GM23338 (cell line): ENCODE results near the gene LDLRAD2. TPM values are rescaled to one million over a fixed set of nuclear protein-coding genes. Genes with fewer than 3 reads are reported as not detected.

Experiments used
- ATAC-seq: fragments of 200-7000 bp; cut with Tn5 transposase; 3 replicates; pipeline ENCODE4 v1.9.1; 2020
- DNase-seq: peaks from one replicate; pipeline ENCODE4 v3.0.0-alpha.2; 2015; ENCODE audit warnings: low spot score
- H2AFZ ChIP-seq: fragments of 200-600 bp; sonication (generic); 2 replicates; pipeline ENCODE4 v1.8.0; 2016; ENCODE audit warnings: antibody characterized with exemption, mild to moderate bottlenecking, moderate library complexity
- H3F3A ChIP-seq: fragments of 200-600 bp; sonication (generic); replicated peaks from 2 replicates; pipeline ENCODE4 v1.8.0; 2017; ENCODE audit warnings: antibody characterized with exemption, mixed run types, low read depth
- H3K27ac ChIP-seq: fragments of 200-600 bp; sonication (generic); 2 replicates; pipeline ENCODE4 v1.6.1; 2016; ENCODE audit warnings: low read depth
- H3K27me3 ChIP-seq: fragments of 200-600 bp; sonication (generic); 2 replicates; pipeline ENCODE4 v1.8.0; 2016; ENCODE audit warnings: mild to moderate bottlenecking, mixed run types, moderate library complexity; ENCODE audit not compliant: insufficient read depth
- H3K36me3 ChIP-seq: fragments of 200-600 bp; sonication (generic); 2 replicates; pipeline ENCODE4 v1.8.0; 2016; ENCODE audit warnings: mild to moderate bottlenecking; ENCODE audit not compliant: insufficient read depth
- H3K4me1 ChIP-seq: fragments of 200-600 bp; sonication (generic); 2 replicates; pipeline ENCODE4 v1.8.0; 2016; ENCODE audit warnings: mild to moderate bottlenecking, moderate library complexity; ENCODE audit not compliant: insufficient read depth
- H3K4me2 ChIP-seq: fragments of 200-600 bp; sonication (generic); 2 replicates; pipeline ENCODE4 v1.7.1; 2017; ENCODE audit warnings: mixed run types
- H3K4me3 ChIP-seq: fragments of 200-600 bp; sonication (generic); 2 replicates; pipeline ENCODE4 v1.6.1; 2016; ENCODE audit warnings: mixed run types
- H3K79me2 ChIP-seq: fragments of 200-600 bp; sonication (generic); replicated peaks from 2 replicates; pipeline ENCODE4 v1.8.0; 2017; ENCODE audit warnings: mild to moderate bottlenecking; ENCODE audit not compliant: insufficient read depth
- H3K9me2 ChIP-seq: fragments of 200-600 bp; sonication (generic); 2 replicates; pipeline ENCODE4 v1.8.0; 2017; ENCODE audit not compliant: insufficient read depth
- H4K20me1 ChIP-seq: fragments of 200-600 bp; sonication (generic); replicated peaks from 2 replicates; pipeline ENCODE4 v1.8.0; 2017; ENCODE audit warnings: mild to moderate bottlenecking; ENCODE audit not compliant: insufficient read depth
- H3K27ac Mint-ChIP-seq: 2 replicates; pipeline ENCODE4 v1.8.0; 2020; ENCODE audit warnings: inconsistent platforms, mild to moderate bottlenecking, moderate library complexity, mixed read lengths
- H3K27me3 Mint-ChIP-seq: 3 replicates; pipeline ENCODE4 v1.8.0; 2022; ENCODE audit warnings: low read depth, mild to moderate bottlenecking, moderate library complexity, mixed read lengths, inconsistent platforms; ENCODE audit not compliant: insufficient read depth, poor library complexity
- H3K36me3 Mint-ChIP-seq: 3 replicates; pipeline ENCODE4 v1.8.0; 2021; ENCODE audit warnings: low read depth, mild to moderate bottlenecking, inconsistent platforms, moderate library complexity, mixed read lengths
- H3K4me1 Mint-ChIP-seq: 3 replicates; pipeline ENCODE4 v1.8.0; 2020; ENCODE audit warnings: mild to moderate bottlenecking, inconsistent platforms, mixed read lengths
- H3K4me3 Mint-ChIP-seq: 3 replicates; pipeline ENCODE4 v1.8.0; 2021; ENCODE audit warnings: moderate library complexity, mild to moderate bottlenecking, inconsistent platforms, mixed read lengths
- H3K9me3 Mint-ChIP-seq: 3 replicates; pipeline ENCODE4 v1.8.0; 2020; ENCODE audit warnings: moderate library complexity, mild to moderate bottlenecking, inconsistent platforms, mixed read lengths
- CREB1 ChIP-seq: fragments of 250-450 bp; sonication (Bioruptor Pico); IDR thresholded peaks from 2 replicates; pipeline ENCODE4 v1.5.0; 2020; ENCODE audit warnings: low read depth, mild to moderate bottlenecking, moderate library complexity
- ETS1 ChIP-seq: IDR thresholded peaks from 2 replicates; pipeline ENCODE4 v1.6.1; 2016; ENCODE audit warnings: antibody characterized with exemption
- EZH2 ChIP-seq: fragments of 200-600 bp; sonication (generic); IDR thresholded peaks from one replicate; pipeline ENCODE4 v1.8.0; 2017; ENCODE audit warnings: antibody characterized with exemption, mild to moderate bottlenecking, low read depth; ENCODE audit not compliant: unreplicated experiment
- EZH2phosphoT487 ChIP-seq: fragments of 200-600 bp; sonication (generic); IDR thresholded peaks from one replicate; pipeline ENCODE4 v1.8.1; 2018; ENCODE audit warnings: antibody characterized with exemption; ENCODE audit not compliant: unreplicated experiment
- JUNB ChIP-seq: IDR thresholded peaks from one replicate; pipeline ENCODE4 v1.6.1; 2016; ENCODE audit warnings: antibody characterized with exemption; ENCODE audit not compliant: unreplicated experiment
- NANOG ChIP-seq: IDR thresholded peaks from 2 replicates; pipeline ENCODE4 v1.6.1; 2016; ENCODE audit warnings: antibody characterized with exemption, borderline replicate concordance
- POLR2AphosphoS5 ChIP-seq: IDR thresholded peaks from 2 replicates; pipeline ENCODE4 v1.6.1; 2016; ENCODE audit warnings: antibody characterized with exemption, low read depth
- REST ChIP-seq: IDR thresholded peaks from one replicate; pipeline ENCODE4 v1.6.1; 2018; ENCODE audit warnings: antibody characterized with exemption; ENCODE audit not compliant: unreplicated experiment
- STAT1 ChIP-seq: IDR thresholded peaks from one replicate; pipeline ENCODE4 v1.6.1; 2016; ENCODE audit warnings: antibody characterized with exemption; ENCODE audit not compliant: unreplicated experiment
- ZNF114 ChIP-seq: fragments of 250-450 bp; sonication (Bioruptor Pico); IDR thresholded peaks from 2 replicates; pipeline ENCODE4 v1.5.0; 2020; ENCODE audit warnings: mild to moderate bottlenecking, moderate library complexity
- ZNF331 ChIP-seq: fragments of 250-450 bp; sonication (Bioruptor Pico); IDR thresholded peaks from 2 replicates; pipeline ENCODE4 v1.5.0; 2020; ENCODE audit warnings: low read depth, mild to moderate bottlenecking, moderate library complexity
- polyA plus RNA-seq: library from polyadenylated mRNA; unstranded; fragments of >200 nt; fragmentation: Nextera tagmentation; extraction: Ambion mirVana; gene quantifications from 2 replicates; pipeline ENCODE4 v1.2.1, GENCODE V29; 2016
- total RNA-seq: library from RNA; depleted of rRNA; stranded (reverse); fragments of >200 nt; shearing (Covaris generic); gene quantifications from 2 replicates; pipeline ENCODE4 v1.2.3, GENCODE V29; 2014
- TF ChIP-seq, protein P1 (sequence below), 2 experiments: fragments of 200-600 bp in 1 of 2; sonication (generic) in 1 of 2; conservative IDR thresholded peaks; 2 replicates each; pipeline versions ENCODE4 v1.5.1 to v1.6.1; 2016 to 2017; ENCODE audit warnings: antibody characterized with exemption in 2 of 2, low read depth in 2 of 2, mild to moderate bottlenecking in 2 of 2, moderate library complexity in 1 of 2
- TF ChIP-seq, protein P2 (sequence below): fragments of 250-450 bp; sonication (Bioruptor Pico); IDR thresholded peaks from 2 replicates; pipeline ENCODE4 v1.5.0; 2020; ENCODE audit warnings: mild to moderate bottlenecking, moderate library complexity

Gene LDLRAD2
- total and polyA plus RNA-seq, 2 experiments from 2014 or later: 1.6 to 5.8 TPM

DNA sequence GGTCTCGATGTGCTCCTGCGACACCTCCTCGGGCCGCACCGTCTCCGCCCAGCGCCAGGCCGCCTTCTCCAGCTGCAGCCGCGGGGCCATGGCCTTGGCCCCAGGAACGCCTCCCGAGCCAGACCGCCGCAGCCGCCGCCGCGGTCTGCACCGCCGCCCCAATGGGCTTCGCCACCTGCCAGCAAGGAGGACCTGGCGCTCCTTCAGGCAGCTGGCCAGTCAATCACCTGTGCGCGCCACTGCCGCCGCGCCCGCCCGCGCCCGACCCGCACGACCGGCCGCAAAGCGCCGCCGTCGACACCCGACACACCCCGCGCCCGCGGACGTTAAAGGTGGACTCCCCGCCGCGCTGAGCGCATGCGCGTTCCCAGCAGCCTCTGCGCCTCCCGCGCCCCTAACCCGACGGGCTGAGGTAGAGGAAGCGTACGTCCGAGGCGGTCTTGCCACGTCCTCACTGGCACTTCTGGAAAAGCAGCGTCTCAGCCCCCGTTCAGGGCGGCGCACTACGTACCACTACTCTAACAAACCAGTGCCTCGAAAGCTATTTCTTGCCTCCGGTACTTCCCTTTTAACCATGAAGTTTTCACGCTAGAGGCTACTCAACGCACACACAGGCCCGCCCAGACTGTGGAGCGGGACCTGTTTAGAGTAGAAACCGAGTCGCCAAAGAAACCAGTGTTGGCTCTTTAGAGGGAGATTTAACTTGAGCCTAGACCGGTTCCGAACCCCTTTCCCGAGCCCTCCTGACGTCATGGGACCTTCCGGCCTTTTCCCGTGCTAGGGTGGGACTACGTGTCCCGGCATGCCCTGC lies 29.0 kb upstream of the LDLRAD2 start, which contains the start of gene USP48:
USP48 (minus strand) TSS at position 282 of the 811 bp plus-strand sequence; CDS start at position 90, 192 bp downstream.
- H2AFZ ChIP-seq: peak within 1 kb of the TSS; percentile 75; the same call in 1 of the 2 replicates
- Mint-ChIP-seq H3K4me1 (peaks cover 22% of the 10 kb centered on the region), H3K4me3 (peak within 1 kb of the TSS; percentile 95)

More for the DNA sequence above, 29.0 kb upstream of the LDLRAD2 start, which contains the start of gene USP48:
- Histone ChIP-seq H3K9me2 (no peaks in the 10 kb centered on the region), H4K20me1 (peaks cover 30% of the 10 kb centered on the region), H3K4me2 (peak within 1 kb of the TSS; percentile 89), H3K4me3 (peak within 1 kb of the TSS; percentile 87), H3K27me3 (no peaks in the 10 kb centered on the region), H3K79me2 (peaks cover 45% of the 10 kb centered on the region), H3K4me1 (peaks cover 6% of the 10 kb centered on the region), H3K36me3 (no peaks in the 10 kb centered on the region), H3F3A (peaks cover 5% of the 10 kb centered on the region; the same call in 1 of the 2 replicates), H3K27ac (peak within 1 kb of the TSS; percentile 99)
- DNase-seq (peak; percentile 98), ATAC-seq (peak; percentile 74)
- Mint-ChIP-seq H3K27ac (peak within 1 kb of the TSS; percentile 100), H3K36me3 (peaks cover 3% of the 10 kb centered on the region; the same call in 2 of the 3 replicates), H3K9me3 (peaks cover 8% of the 10 kb centered on the region; the same call in 2 of the 3 replicates), H3K27me3 (peaks cover 10% of the 10 kb centered on the region)
- TF ChIP-seq STAT1: no peak
- TF ChIP-seq, protein P1, sequence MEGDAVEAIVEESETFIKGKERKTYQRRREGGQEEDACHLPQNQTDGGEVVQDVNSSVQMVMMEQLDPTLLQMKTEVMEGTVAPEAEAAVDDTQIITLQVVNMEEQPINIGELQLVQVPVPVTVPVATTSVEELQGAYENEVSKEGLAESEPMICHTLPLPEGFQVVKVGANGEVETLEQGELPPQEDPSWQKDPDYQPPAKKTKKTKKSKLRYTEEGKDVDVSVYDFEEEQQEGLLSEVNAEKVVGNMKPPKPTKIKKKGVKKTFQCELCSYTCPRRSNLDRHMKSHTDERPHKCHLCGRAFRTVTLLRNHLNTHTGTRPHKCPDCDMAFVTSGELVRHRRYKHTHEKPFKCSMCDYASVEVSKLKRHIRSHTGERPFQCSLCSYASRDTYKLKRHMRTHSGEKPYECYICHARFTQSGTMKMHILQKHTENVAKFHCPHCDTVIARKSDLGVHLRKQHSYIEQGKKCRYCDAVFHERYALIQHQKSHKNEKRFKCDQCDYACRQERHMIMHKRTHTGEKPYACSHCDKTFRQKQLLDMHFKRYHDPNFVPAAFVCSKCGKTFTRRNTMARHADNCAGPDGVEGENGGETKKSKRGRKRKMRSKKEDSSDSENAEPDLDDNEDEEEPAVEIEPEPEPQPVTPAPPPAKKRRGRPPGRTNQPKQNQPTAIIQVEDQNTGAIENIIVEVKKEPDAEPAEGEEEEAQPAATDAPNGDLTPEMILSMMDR (conservative IDR thresholded peaks at IDR 0.05; ENCODE audit: low read depth in 2 of 2): peak in 1 of 2 experiments; percentile 12; a peak in 1 of 4 replicates
- TF ChIP-seq POLR2AphosphoS5: peak; percentile 98
- no peak for TF ChIP-seq JUNB
- TF ChIP-seq, protein P2, sequence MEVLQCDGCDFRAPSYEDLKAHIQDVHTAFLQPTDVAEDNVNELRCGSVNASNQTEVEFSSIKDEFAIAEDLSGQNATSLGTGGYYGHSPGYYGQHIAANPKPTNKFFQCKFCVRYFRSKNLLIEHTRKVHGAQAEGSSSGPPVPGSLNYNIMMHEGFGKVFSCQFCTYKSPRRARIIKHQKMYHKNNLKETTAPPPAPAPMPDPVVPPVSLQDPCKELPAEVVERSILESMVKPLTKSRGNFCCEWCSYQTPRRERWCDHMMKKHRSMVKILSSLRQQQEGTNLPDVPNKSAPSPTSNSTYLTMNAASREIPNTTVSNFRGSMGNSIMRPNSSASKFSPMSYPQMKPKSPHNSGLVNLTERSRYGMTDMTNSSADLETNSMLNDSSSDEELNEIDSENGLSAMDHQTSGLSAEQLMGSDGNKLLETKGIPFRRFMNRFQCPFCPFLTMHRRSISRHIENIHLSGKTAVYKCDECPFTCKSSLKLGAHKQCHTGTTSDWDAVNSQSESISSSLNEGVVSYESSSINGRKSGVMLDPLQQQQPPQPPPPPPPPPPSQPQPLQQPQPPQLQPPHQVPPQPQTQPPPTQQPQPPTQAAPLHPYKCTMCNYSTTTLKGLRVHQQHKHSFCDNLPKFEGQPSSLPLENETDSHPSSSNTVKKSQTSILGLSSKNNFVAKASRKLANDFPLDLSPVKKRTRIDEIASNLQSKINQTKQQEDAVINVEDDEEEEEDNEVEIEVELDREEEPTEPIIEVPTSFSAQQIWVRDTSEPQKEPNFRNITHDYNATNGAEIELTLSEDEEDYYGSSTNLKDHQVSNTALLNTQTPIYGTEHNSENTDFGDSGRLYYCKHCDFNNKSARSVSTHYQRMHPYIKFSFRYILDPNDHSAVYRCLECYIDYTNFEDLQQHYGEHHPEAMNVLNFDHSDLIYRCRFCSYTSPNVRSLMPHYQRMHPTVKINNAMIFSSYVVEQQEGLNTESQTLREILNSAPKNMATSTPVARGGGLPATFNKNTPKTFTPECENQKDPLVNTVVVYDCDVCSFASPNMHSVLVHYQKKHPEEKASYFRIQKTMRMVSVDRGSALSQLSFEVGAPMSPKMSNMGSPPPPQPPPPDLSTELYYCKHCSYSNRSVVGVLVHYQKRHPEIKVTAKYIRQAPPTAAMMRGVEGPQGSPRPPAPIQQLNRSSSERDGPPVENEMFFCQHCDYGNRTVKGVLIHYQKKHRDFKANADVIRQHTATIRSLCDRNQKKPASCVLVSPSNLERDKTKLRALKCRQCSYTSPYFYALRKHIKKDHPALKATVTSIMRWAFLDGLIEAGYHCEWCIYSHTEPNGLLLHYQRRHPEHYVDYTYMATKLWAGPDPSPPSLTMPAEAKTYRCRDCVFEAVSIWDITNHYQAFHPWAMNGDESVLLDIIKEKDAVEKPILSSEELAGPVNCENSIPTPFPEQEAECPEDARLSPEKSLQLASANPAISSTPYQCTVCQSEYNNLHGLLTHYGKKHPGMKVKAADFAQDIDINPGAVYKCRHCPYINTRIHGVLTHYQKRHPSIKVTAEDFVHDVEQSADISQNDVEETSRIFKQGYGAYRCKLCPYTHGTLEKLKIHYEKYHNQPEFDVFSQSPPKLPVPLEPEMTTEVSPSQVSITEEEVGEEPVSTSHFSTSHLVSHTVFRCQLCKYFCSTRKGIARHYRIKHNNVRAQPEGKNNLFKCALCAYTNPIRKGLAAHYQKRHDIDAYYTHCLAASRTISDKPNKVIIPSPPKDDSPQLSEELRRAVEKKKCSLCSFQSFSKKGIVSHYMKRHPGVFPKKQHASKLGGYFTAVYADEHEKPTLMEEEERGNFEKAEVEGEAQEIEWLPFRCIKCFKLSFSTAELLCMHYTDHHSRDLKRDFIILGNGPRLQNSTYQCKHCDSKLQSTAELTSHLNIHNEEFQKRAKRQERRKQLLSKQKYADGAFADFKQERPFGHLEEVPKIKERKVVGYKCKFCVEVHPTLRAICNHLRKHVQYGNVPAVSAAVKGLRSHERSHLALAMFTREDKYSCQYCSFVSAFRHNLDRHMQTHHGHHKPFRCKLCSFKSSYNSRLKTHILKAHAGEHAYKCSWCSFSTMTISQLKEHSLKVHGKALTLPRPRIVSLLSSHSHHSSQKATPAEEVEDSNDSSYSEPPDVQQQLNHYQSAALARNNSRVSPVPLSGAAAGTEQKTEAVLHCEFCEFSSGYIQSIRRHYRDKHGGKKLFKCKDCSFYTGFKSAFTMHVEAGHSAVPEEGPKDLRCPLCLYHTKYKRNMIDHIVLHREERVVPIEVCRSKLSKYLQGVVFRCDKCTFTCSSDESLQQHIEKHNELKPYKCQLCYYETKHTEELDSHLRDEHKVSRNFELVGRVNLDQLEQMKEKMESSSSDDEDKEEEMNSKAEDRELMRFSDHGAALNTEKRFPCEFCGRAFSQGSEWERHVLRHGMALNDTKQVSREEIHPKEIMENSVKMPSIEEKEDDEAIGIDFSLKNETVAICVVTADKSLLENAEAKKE (CRISPR knock-in tag): no peak
- no peak for TF ChIP-seq ZNF114 (CRISPR knock-in tag)
- no peak for TF ChIP-seq ZNF331 (CRISPR knock-in tag)
- TF ChIP-seq ETS1: peak; percentile 65; the same call in 1 of the 2 replicates
- TF ChIP-seq CREB1 (CRISPR knock-in tag): peak; percentile 93
- TF ChIP-seq EZH2phosphoT487: no peak
- TF ChIP-seq EZH2: no peak
- TF ChIP-seq NANOG: no peak
- TF ChIP-seq REST: no peak
